Measurements from ENCODE around the gene RNF207. TPM values are rescaled to one million over a fixed set of nuclear protein-coding genes. Genes with fewer than 3 reads are reported as not detected.

The RNF207 gene
- polyA plus RNA-seq, 1 donor from 2014 or later = 3.5 TPM

GRCh38 chr1:6212193-6212959, 6.5 kb downstream of the RNF207 start:
- H3F3A ChIP-seq (ENCODE audit: insufficient read depth, low read length, poor library complexity, severe bottlenecking) = no peaks in the 10 kb centered on the region

More at GRCh38 chr1:6212193-6212959, 6.5 kb downstream of the RNF207 start:
- Histone ChIP-seq H4K20me1 (ENCODE audit: insufficient read depth) (no peaks in the 10 kb centered on the region), H3K9ac (ENCODE audit: low read length) (no peak overlapping the region), H3K27me3 (ENCODE audit: insufficient read depth, low read depth, low read length) (peaks cover 14% of the 10 kb centered on the region), H3K9me3 (ENCODE audit: low read length) (no peaks in the 10 kb centered on the region), H2AFZ (ENCODE audit: low read depth, low read length) (no peak overlapping the region), H3K36me3 (ENCODE audit: insufficient read depth, low read length) (no peaks in the 10 kb centered on the region), H3K4me2 (ENCODE audit: low read length) (no peak overlapping the region), H3K9me2 (ENCODE audit: insufficient read depth, low read length) (no peaks in the 10 kb centered on the region), H3K4me3 (ENCODE audit: low read length) (no peak overlapping the region), H3K27ac (ENCODE audit: low read length) (no peak overlapping the region), H3K79me2 (replicated peaks; ENCODE audit: insufficient read depth, low read length) (no peaks in the 10 kb centered on the region)
- TF ChIP-seq REST (IDR thresholded peaks at IDR 0.05; ENCODE audit: borderline replicate concordance) = no peak
- TF ChIP-seq TAF1 (IDR thresholded peaks at IDR 0.05; ENCODE audit: low read depth) = no peak
- no peak for TF ChIP-seq SMC3 (conservative IDR thresholded peaks at IDR 0.05; ENCODE audit: poor library complexity)
- no peak for TF ChIP-seq MXI1 (conservative IDR thresholded peaks at IDR 0.05; ENCODE audit: poor library complexity, severe bottlenecking)
- TF ChIP-seq CTCF (IDR thresholded peaks at IDR 0.05; ENCODE audit: poor library complexity, severe bottlenecking) = no peak
- no peak for TF ChIP-seq EP300 (conservative IDR thresholded peaks at IDR 0.05; ENCODE audit: poor library complexity, severe bottlenecking)
- no peak for TF ChIP-seq EZH2 (IDR thresholded peaks at IDR 0.05; ENCODE audit: borderline replicate concordance, insufficient read depth, low read length, poor library complexity, severe bottlenecking)
- no peak for TF ChIP-seq POLR2AphosphoS5 (IDR thresholded peaks at IDR 0.05)
- TF ChIP-seq RAD21 (conservative IDR thresholded peaks at IDR 0.05) = no peak
